Gastroesophageal sphincter (tissue), 3 donors: Measurements from ENCODE around the gene MARS1.
"Not testable (repeated sequence)": the region's sequence is repeated elsewhere in the genome, so short reads cannot be mapped to it uniquely, and the experiment has no call there.

Experiments
- CTCF ChIP-seq, 4 experiments: fragments of 200-600 bp in 2 of 4; fragments of 450-650 bp in 2 of 4; sonication (generic) in 1 of 4; IDR thresholded peaks; one replicate each; pipeline ENCODE4 v1.5.1; 2017 to 2019; ENCODE audit warnings: antibody characterized with exemption in 4 of 4, mild to moderate bottlenecking in 2 of 4, moderate library complexity in 2 of 4
- EP300 ChIP-seq: sonication (generic); formaldehyde crosslinking; IDR thresholded peaks from one replicate; pipeline ENCODE4 v1.6.1; 2017; ENCODE audit warnings: antibody characterized with exemption, mild to moderate bottlenecking
- POLR2A ChIP-seq, 2 donors: fragments of 450-650 bp; IDR thresholded peaks; one replicate each; pipeline ENCODE4 v1.6.1; 2017; ENCODE audit warnings: antibody characterized with exemption in 2 of 2, mild to moderate bottlenecking in 2 of 2, moderate library complexity in 1 of 2

GRCh38 chr12:57506541-57506940 lies 18.7 kb downstream of the MARS1 start:
- not testable (repeated sequence) for TF ChIP-seq POLR2A (IDR thresholded peaks at IDR 0.05); CTCF (IDR thresholded peaks at IDR 0.05); EP300
